HG02885 (cell line): Measurements from ENCODE around the gene WDR11.

Experiments
- ATAC-seq: cut with Tn5 transposase; IDR thresholded peaks from one replicate; pipeline ENCODE4 v1.9.1; 2021; ENCODE audit warnings: mild to moderate bottlenecking; ENCODE audit not compliant: unreplicated experiment, poor library complexity

Gene WDR11

GRCh38 chr10:120943542-120943941 is 92.4 kb downstream of the WDR11 start:
- ATAC-seq, result no peak

GRCh38 chr10:120944586-120945125 is 93.5 kb downstream of the WDR11 start:
- no peak for ATAC-seq

- no peak for ATAC-seq
Measured at GRCh38 chr10:120945182-120945581, 94.0 kb downstream of the WDR11 start.

GRCh38 chr10:120945801-120946302 is 94.7 kb downstream of the WDR11 start:
- ATAC-seq, result no peak

GRCh38 chr10:120946497-120946896 is 95.3 kb downstream of the WDR11 start:
- ATAC-seq, result no peak

- peak; percentile 85 for ATAC-seq
Measured at GRCh38 chr10:120948889-120949608, 97.9 kb downstream of the WDR11 start.

GRCh38 chr10:120949609-120950031 is 98.5 kb downstream of the WDR11 start:
- ATAC-seq, result no peak

- no peak for ATAC-seq
Measured at GRCh38 chr10:120950051-120950561, 98.9 kb downstream of the WDR11 start.

GRCh38 chr10:120951288-120951687 is 100.1 kb downstream of the WDR11 start:
- ATAC-seq, result no peak

GRCh38 chr10:120953897-120954296 is 102.7 kb downstream of the WDR11 start:
- no peak for ATAC-seq
